ENCODE results near the gene RPL19.

Gene RPL19

GRCh38 chr17:39171933-39172332 lies 28.1 kb upstream of the RPL19 start:
- no peak for DNase-seq (ENCODE audit: extremely low read depth in 1 of 2, low read depth in 1 of 2)

GRCh38 chr17:39173080-39173479 lies 27.0 kb upstream of the RPL19 start:
- no peak for DNase-seq (ENCODE audit: extremely low read depth in 1 of 2, low read depth in 1 of 2)

DNA sequence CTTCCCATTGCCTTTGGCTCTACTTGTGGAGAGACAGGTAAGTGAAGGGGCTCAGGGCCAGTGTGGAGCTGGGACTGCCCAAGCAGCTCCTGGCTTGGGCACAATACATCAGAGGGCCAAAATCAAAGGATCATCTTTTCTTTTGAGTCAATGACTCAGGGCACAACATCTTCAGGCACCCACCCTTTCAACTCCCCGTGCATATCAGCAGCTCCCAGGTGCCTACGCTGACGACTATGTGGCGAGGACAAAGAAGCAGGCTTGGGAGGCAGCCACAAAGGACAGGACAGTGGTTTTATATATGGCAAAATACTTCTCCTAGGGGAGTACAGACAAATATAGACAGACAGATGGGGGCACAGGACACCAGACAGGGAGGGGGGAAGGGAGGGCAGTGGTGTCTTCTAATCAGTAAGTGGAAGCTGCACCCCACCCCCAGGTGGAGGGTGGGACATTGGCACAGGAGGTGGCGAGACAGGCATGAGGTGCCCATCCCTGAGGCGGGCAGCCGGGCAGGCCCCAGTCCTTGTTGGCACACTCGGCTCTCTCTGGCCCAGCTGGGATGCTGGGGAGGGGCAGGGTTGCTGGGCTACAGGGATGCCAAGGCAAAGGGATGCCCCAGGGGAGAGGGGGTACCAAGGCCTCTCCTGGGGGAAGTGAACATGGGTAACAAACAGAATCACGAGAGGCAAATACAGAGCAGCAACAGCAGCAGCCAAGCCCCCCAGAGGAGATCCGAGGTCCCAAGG lies 26.4 kb upstream of the RPL19 start:
- DNase-seq (ENCODE audit: extremely low read depth in 1 of 2, low read depth in 1 of 2), result no peak

GRCh38 chr17:39174920-39175694 lies 25.0 kb upstream of the RPL19 start:
- DNase-seq (ENCODE audit: extremely low read depth in 1 of 2, low read depth in 1 of 2), result peak in 1 of 2 donors; percentile 39

DNA sequence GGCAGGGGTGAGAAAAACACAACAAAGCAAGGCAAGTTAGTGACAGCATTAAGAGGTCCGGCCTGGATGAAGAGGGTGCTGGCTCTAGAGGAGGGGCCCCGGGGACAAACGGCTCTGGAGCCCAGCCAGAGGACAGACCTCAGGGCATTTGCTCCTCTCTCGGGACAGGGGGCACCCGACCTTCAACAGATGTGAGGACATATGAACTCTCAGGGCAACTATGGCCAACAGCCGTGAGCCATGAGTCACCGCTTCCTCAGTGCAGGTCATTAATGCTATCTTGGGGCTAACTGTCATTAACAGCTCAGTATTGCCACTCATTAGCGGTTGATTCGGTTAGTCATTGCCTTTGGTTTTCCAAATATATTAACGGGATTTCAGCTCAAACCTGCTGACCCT lies 24.4 kb upstream of the RPL19 start:
- DNase-seq (ENCODE audit: extremely low read depth in 1 of 2, low read depth in 1 of 2), result no peak

DNA sequence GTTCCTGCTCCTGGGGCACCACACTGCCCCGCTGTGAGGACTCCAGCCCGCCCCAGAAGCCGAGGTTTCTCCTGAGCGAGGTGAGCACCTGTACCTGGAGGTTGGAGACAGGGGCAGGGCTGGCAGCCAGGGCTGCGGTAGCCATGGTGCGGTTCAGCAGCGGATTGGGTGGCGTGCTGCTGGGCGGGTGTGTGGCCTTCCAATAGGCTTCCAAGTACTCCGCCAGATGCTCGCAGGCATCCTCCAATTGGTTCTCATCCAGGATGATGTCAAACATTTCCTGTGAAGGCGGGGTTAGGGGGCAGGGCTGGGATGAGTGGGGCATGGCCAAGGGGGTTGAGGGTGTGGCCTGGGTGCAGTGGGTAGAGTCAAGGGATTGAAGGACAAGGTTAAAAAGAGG lies 22.8 kb upstream of the RPL19 start:
- peak in 1 of 2 donors; percentile 9 for DNase-seq (ENCODE audit: extremely low read depth in 1 of 2, low read depth in 1 of 2)

DNA sequence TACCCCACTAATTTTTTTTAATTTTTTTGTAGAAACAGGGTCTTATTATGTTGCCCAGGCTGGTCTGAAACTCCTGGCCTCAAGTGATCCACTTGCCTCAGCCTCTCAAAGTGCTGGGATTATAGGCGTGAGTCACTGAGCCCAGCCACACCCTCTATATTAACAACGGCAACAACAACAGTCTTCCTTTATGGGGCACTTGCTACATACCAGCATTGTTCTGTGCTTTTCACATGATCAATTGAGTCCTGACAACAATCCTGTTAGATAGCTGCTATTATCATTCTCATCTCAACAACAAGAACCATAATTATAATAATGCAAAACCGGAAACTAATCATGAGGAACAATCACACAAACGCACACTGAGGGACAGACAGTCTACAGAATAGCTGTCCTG lies 21.5 kb upstream of the RPL19 start:
- DNase-seq (ENCODE audit: extremely low read depth in 1 of 2, low read depth in 1 of 2), result no peak

DNA sequence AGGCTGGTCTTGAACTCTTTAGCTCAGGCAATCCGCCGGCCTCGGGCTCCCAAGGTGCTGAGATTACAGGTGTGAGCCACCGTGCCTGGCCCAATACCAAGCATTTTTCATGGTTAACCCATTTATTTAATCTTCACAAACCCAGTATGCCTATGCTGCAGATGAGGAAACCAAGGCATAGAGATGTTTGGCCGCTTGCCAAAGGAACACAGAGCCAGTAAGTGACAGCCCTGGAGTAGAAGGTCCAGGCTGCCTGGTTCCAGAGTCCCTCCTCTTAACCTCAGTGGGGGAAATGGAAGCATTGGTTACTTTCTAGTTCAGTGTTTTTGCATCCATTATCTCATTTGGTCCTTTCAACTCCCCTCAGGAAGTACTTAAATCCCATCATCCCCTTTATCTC lies 18.8 kb upstream of the RPL19 start:
- no peak for DNase-seq (ENCODE audit: extremely low read depth in 1 of 2, low read depth in 1 of 2)

DNA sequence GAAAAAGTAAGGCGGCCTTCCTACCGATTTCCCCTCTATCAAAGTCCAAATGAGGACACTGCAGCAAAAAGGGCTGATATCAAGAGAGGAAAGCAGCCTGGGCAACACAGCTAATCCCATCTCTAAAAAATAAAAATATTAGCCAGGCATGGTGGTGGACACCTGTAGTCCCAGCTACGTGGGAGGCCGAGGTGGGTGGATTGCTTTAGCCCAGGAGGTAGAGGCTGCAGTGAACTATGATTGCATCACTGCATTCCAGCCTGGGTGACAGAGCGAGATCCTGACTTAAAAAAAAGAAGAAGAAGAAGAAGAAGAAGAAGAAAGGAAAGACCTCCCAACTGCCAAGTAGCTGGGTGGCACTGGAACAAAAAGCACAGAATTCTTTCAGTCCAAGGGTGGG lies 17.0 kb upstream of the RPL19 start:
- DNase-seq (ENCODE audit: extremely low read depth in 1 of 2, low read depth in 1 of 2), result no peak

GRCh38 chr17:39183720-39184119 lies 16.4 kb upstream of the RPL19 start:
- no peak for DNase-seq (ENCODE audit: extremely low read depth in 1 of 2, low read depth in 1 of 2)

DNA sequence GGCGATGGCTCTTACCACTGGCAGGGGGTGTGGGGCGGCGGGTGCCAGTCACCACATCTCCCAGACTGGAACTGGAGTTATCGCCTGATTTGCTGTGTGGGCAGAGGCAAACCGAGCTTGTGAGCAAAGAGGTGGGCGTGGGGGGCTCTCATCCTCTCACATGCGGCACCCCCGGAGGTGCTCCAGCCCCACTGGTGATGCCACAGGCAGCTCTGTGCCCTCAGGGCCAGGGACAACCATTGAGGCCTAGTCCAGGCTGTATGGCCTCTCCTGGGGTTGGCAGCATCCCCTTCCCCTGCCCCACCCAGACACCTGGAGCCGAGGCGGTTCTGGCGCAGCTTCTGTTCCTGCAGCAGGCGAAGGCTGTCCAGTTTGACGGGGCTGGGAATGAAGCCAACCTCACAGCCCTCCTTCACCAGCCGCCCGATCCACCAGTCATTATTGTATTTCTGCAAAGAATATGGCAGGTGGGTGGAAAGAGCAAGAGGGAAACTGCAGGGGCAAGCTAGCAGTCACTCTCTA lies 13.5 kb upstream of the RPL19 start:
- DNase-seq (ENCODE audit: extremely low read depth in 1 of 2, low read depth in 1 of 2), result no peak

DNA sequence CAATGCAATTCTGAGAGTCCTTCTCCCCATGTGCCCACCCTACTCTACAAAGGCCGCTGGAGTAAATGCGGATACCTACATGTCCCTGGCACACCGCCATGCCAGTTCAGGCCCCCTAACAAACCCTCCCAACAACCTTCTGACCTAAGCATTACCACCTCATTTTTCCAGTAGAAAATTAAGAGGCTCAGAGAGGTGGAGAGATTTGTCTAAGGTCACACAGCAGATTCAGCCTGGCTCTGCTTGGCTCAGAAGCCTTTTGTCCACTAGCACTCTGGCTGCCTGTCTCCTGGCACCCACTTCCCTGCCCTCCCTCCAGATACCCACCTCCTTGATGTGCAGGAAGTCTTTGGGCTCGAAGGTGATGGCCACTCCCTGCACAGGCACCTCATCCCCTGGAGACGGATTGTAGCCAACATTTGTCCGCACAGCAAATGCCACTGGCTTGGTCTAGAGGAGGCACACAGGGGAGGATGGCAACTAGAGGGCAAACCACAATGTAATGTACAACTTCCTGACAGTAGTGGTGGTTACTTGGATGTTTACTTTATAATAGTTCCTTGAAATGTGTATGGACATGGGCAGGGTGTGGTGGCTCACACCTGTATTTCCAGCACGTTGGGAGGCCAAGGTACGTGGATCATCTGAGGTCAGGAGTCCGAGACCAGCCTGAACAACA lies 12.8 kb upstream of the RPL19 start:
- DNase-seq (ENCODE audit: extremely low read depth in 1 of 2, low read depth in 1 of 2), result no peak

DNA sequence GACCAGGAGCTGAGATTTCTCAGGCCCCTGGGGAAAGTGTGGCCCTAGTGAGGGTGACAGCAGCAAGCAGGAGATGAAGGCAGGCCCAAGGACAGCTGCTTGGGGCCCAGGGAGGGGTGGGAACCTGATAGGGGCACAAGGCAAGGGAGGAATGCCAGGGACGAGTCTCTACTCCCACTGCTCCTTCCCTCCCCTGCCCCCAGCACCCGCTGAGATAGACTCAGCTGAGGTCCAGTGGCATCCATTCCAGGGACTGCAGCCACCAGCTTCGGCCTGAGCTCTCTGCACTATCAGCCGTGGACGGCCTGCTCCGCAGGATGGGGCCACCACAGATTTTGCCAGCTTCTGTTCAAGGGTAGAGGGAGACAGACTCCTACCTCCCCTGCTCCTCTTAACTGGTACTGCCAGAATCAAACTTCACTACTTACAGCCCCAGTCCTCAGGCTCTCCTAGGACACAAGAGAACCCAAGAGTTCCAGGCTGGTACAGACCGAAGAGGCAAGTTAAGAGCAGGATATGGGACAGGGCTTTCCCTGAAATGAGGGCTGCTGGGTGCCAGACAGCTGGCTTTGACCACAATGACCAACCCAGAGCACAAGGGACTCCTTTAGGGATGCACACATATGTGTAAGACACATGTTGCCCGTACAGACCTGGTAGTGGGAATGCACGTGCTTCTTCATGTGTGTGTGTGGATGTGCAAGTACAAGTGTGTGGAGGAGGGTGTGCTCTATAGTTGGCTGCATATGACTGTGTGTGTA lies 8.2 kb upstream of the RPL19 start:
- DNase-seq (ENCODE audit: extremely low read depth in 1 of 2, low read depth in 1 of 2), result no peak

GRCh38 chr17:39192901-39193300 lies 7.2 kb upstream of the RPL19 start:
- no peak for DNase-seq (ENCODE audit: extremely low read depth in 1 of 2, low read depth in 1 of 2)

DNA sequence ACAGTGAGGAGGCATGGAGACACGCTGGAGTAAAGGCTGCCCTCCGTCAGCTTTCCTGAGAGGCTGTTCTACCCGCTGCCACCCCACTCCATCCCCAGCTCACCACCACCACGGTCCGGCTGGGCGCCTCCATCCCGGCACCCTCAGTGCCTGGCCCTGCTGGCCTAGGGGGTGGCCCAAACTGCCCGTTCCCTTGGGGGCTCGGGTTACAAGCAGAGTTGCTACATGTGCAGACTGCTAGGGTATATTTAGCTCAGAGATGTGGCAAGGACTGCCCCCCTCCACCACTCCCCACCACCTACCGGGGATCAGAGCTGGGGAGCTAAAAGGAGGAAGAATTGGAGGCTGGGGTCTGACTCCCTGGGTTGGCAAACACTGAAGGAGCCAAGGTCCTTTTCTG lies 6.7 kb upstream of the RPL19 start:
- no peak for DNase-seq (ENCODE audit: extremely low read depth in 1 of 2, low read depth in 1 of 2)

DNA sequence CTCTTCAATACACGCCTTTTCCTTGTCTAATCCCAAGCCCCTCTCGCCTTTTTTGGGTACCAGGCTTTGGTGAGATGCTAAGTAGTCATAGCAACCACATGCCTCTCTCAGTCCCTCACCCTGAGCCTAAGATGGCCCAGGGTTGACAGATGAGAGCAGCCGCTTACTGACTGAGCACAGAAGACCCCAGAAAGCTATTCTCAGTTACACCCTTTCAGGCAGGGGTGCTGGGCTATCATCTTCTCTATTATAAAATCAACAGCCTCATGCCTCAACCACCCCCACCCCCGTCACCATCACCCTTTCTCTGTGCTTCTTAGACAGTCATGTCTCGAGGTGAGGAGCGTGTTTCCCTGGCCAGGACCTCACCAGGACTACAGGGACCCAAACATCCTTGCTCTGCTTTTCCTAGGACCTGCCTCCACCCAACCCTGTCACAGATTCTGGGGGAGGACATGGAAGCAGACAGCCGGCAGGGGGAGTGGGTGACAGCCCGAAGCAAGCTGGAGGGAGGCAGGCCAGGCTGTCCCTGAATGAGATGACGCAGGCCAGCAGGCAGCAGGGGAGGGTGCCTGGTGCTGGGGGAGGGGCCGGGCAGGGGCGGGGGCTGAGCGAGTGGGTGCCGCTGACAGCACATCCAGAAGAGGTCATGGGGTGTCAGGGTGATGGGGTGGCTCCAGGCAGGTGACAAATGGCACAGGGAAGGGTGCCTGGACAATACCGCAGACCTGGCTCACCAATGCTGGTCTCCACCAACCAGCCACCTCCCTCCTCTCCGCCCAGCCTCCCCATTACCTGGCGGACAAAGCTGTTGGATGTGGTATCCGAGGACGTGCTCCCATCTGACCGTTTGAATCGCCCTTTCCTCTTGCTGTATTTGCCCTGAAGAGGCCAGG lies 5.7 kb upstream of the RPL19 start:
- no peak for DNase-seq (ENCODE audit: extremely low read depth in 1 of 2, low read depth in 1 of 2)

DNA sequence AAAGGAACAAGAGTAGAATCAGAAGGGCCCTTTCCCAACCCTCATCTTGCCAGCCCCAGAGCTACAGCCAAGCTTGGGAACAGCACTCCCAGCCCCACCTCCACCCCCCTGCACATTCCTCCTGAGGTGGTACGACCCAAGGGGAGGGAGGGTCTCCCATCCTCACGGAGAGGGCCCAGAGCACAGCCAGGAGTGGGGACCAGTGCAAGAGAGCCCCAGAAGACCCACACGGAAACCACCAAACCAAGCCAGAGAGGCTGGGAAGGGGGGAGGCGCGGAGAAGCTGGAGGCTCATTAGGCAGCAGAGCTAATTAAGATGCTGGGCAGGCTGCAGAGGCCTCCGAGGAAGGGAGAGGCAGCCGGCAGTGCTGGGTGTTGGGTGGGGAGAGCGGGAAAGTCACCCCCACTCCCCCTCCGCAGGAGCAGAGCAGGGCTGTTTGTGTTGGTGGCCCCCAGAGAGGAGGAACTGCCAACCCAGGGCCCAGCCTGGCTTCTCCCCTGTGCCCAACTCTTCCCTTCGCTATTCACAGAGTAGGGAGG lies 5.0 kb upstream of the RPL19 start:
- no peak for DNase-seq (ENCODE audit: extremely low read depth in 1 of 2, low read depth in 1 of 2)

DNA sequence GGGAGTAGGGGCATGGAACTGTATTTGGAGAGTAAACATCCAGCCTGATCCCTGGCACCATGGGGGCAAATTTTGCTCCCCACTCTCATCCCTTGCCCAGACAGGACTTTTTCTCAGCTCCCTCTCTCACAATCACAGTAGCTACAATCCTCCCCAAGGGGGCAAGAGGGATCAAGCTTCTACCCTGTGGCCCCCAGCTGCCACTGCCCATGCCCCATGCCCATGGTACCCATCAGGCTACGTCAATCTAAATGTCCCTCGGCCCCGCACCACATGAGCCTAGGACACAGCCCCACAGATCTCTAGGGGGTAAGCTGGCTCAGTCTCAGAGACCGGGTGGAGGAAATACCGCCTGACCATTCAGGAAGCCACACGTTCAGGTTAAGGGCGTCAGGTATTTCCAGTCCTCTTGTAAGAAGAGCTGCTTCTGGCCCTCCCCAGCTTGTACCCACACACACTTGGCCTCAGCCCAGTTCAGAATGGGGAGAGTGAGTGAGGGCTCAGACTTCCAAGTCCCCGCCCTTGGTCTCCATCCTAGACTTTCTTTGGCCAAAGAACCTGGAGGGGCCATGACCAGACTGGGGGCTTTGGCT lies 4.4 kb upstream of the RPL19 start:
- no peak for DNase-seq (ENCODE audit: extremely low read depth in 1 of 2, low read depth in 1 of 2)

DNA sequence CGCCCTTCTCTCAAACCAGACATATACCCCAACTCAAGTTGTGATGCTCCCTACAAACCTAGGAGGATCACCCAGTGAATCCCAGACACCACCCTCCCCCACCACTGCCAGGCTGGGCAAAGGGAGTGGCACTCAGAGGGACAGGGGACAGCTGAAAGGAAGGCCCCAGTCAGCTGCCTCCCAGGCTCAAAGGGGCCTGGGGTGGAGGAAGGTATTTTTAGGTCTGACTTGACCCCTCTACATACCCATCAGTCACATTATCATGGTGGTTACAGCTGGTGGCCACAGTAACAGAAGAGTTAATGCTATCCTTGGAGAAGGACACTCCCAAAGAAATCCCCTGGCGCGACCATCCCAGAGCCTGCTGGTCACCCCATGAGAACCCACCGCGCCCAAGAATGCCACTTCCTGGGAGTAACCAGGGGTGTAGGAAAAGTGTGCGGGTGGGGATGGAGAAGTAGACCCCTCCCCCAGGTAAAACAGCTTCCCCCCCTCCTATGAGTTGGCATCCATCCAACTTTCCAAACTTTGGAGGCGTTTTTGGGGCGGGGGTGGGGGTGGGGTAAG lies 3.8 kb upstream of the RPL19 start:
- no peak for DNase-seq (ENCODE audit: extremely low read depth in 1 of 2, low read depth in 1 of 2)

Measured in stimulated activated CD8-positive, alpha-beta memory T cell treated with anti-CD3 and anti-CD28 coated beads, Interleukin-7, amount 100 ng/mL, for 48 hours (primary cell).